HepG2 (cell line): ENCODE measurements around the gene TCFL5. TPM values are rescaled to one million over a fixed set of nuclear protein-coding genes. Genes with fewer than 3 reads are reported as not detected.

Source experiments
- ISL2 ChIP-seq: sonication (generic); formaldehyde crosslinking; IDR thresholded peaks from 2 replicates; pipeline ENCODE4 v1.5.0; 2020; ENCODE audit warnings: missing genetic modification reagents
- NR2F1 ChIP-seq, 2 experiments: fragments of 450-650 bp in 1 of 2; formaldehyde crosslinking in 1 of 2; IDR thresholded peaks; 2 replicates each; pipeline versions ENCODE4 v1.5.0 to v1.6.1; 2016 to 2020; ENCODE audit warnings: mild to moderate bottlenecking in 1 of 2, missing compliant biosample characterization in 1 of 2, missing genetic modification reagents in 1 of 2, moderate library complexity in 1 of 2
- PHF21A ChIP-seq: sonication (generic); formaldehyde crosslinking; IDR thresholded peaks from 2 replicates; pipeline ENCODE4 v1.5.0; 2020; ENCODE audit warnings: mild to moderate bottlenecking, missing genetic modification reagents
- TBX2 ChIP-seq: sonication (generic); formaldehyde crosslinking; IDR thresholded peaks from 2 replicates; pipeline ENCODE4 v1.5.0; 2020; ENCODE audit warnings: missing genetic modification reagents, mild to moderate bottlenecking, borderline replicate concordance
- U2AF1 ChIP-seq: fragments of 200-400 bp; formaldehyde crosslinking; optimal IDR thresholded peaks from 2 replicates; pipeline ENCODE3; 2017; ENCODE audit warnings: mild to moderate bottlenecking, low read depth, low read length
- ZNF138 ChIP-seq: sonication (generic); formaldehyde crosslinking; IDR thresholded peaks from 2 replicates; pipeline ENCODE4 v1.5.0; 2020; ENCODE audit warnings: mild to moderate bottlenecking, low read depth, missing genetic modification reagents
- ZNF256 ChIP-seq: sonication (generic); formaldehyde crosslinking; conservative IDR thresholded peaks from 2 replicates; pipeline ENCODE4 v1.4.0; 2020; ENCODE audit warnings: missing genetic modification reagents
- ZNF724P ChIP-seq: sonication (generic); formaldehyde crosslinking; IDR thresholded peaks from 2 replicates; pipeline ENCODE4 v1.8.0; 2022; ENCODE audit warnings: missing genetic modification reagents, borderline replicate concordance
- polyA plus RNA-seq, 8 experiments: library from polyadenylated mRNA; depleted of rRNA in 3 of 8; stranded (reverse) in 7 of 8; unstranded in 1 of 8; fragments of >200 nt; fragmentation: Illumina TruSeq in 4 of 8; extraction: Trizol in 4 of 8; gene quantifications; 2 replicates each; pipeline versions ENCODE4 v1.2.1 to v1.2.3, GENCODE V29; 2011 to 2016; ENCODE audit warnings: low read depth in 4 of 8, missing spikeins in 1 of 8, mixed read lengths in 1 of 8; ENCODE audit not compliant: insufficient read depth in 1 of 8
- total RNA-seq, 5 experiments: library from RNA; depleted of rRNA; stranded (reverse); fragments of >200 nt; fragmentation: Illumina TruSeq; extraction: Trizol; gene quantifications; 2 replicates each; pipeline ENCODE4 v1.2.3, GENCODE V29; 2016; ENCODE audit warnings: low read depth in 1 of 5
- TF ChIP-seq, protein P1 (sequence below), 2 experiments: sonication (generic) in 1 of 2; formaldehyde crosslinking in 1 of 2; IDR thresholded peaks; 2 replicates each; pipeline versions ENCODE4 v1.6.1 to v1.9.0; 2014 to 2022; ENCODE audit warnings: antibody characterized with exemption in 1 of 2, borderline replicate concordance in 1 of 2, inconsistent platforms in 1 of 2, low read depth in 1 of 2, missing genetic modification reagents in 1 of 2
- TF ChIP-seq, protein P2 (sequence below): sonication (generic); formaldehyde crosslinking; IDR thresholded peaks from 2 replicates; pipeline ENCODE4 v1.5.1; 2020; ENCODE audit warnings: missing genetic modification reagents, mild to moderate bottlenecking, borderline replicate concordance
- TF ChIP-seq, protein P3 (sequence below): sonication (generic); formaldehyde crosslinking; IDR thresholded peaks from 2 replicates; pipeline ENCODE4 v1.4.0; 2020; ENCODE audit warnings: missing genetic modification reagents
- TF ChIP-seq, protein P4 (sequence below): sonication (generic); formaldehyde crosslinking; IDR thresholded peaks from 2 replicates; pipeline ENCODE4 v1.5.1; 2020; ENCODE audit warnings: missing genetic modification reagents, mild to moderate bottlenecking, borderline replicate concordance
- TF ChIP-seq, protein P5 (sequence below): sonication (generic); formaldehyde crosslinking; IDR thresholded peaks from 2 replicates; pipeline ENCODE4 v1.9.0; 2021; ENCODE audit warnings: missing genetic modification reagents, mild to moderate bottlenecking, borderline replicate concordance

TCFL5 gene
- total and polyA plus RNA-seq, 2 of the 13 experiments (the other 11 are each of a cell fraction or from before 2014, with no cell fraction given), result 14.8 to 20.0 TPM

DNA sequence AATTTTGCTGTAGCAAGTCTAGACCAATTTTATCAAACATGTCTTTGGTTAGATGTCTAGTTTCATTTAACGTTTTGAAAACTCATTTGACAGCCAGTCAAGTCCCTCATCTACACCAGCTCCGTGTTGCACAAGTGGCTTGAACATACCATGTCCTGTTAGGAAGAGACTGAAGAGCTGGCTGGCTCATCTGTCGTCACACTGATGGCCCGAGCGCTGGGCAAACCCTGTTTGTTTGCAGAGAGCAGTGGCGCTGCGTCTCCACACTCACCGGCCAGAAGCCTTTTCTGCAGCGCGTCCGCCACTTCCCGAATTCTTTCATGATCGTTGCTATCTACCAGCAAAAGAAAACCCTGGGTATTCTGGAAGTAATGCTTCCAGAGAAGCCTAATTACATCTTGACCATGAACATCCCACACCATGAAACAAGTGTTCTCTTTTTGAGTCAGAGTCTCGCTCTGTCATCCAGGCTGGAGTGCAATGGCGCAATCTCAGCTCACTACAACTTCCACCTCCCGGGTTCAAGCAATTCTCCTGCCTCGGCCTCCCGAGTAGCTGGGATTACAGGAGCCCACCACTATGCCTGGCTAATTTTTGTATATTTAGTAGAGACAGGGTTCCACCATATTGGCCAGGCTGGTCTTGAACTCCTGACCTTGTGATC, 10.7 kb upstream of the TCFL5 start (continued):
- TF ChIP-seq, protein P1, sequence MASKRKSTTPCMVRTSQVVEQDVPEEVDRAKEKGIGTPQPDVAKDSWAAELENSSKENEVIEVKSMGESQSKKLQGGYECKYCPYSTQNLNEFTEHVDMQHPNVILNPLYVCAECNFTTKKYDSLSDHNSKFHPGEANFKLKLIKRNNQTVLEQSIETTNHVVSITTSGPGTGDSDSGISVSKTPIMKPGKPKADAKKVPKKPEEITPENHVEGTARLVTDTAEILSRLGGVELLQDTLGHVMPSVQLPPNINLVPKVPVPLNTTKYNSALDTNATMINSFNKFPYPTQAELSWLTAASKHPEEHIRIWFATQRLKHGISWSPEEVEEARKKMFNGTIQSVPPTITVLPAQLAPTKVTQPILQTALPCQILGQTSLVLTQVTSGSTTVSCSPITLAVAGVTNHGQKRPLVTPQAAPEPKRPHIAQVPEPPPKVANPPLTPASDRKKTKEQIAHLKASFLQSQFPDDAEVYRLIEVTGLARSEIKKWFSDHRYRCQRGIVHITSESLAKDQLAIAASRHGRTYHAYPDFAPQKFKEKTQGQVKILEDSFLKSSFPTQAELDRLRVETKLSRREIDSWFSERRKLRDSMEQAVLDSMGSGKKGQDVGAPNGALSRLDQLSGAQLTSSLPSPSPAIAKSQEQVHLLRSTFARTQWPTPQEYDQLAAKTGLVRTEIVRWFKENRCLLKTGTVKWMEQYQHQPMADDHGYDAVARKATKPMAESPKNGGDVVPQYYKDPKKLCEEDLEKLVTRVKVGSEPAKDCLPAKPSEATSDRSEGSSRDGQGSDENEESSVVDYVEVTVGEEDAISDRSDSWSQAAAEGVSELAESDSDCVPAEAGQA (IDR thresholded peaks at IDR 0.05; ENCODE audit: low read depth), result no peak
- TF ChIP-seq, protein P1 (CRISPR knock-in tag; IDR thresholded peaks at IDR 0.05; ENCODE audit: borderline replicate concordance), result no peak
- TF ChIP-seq TBX2 (CRISPR knock-in tag), result 0 out of 2 replicates have a peak, but pooled peaks have one; percentile 4
- TF ChIP-seq NR2F1 (CRISPR knock-in tag; IDR thresholded peaks at IDR 0.05), result no peak
- 0 out of 2 replicates have a peak, but pooled peaks have one; percentile 31 for TF ChIP-seq ZNF724P (CRISPR knock-in tag)
- peak; percentile 56; the same call in 1 of the 2 replicates for TF ChIP-seq PHF21A
- TF ChIP-seq, protein P2, sequence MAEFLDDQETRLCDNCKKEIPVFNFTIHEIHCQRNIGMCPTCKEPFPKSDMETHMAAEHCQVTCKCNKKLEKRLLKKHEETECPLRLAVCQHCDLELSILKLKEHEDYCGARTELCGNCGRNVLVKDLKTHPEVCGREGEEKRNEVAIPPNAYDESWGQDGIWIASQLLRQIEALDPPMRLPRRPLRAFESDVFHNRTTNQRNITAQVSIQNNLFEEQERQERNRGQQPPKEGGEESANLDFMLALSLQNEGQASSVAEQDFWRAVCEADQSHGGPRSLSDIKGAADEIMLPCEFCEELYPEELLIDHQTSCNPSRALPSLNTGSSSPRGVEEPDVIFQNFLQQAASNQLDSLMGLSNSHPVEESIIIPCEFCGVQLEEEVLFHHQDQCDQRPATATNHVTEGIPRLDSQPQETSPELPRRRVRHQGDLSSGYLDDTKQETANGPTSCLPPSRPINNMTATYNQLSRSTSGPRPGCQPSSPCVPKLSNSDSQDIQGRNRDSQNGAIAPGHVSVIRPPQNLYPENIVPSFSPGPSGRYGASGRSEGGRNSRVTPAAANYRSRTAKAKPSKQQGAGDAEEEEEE, result no peak
- TF ChIP-seq, protein P3, sequence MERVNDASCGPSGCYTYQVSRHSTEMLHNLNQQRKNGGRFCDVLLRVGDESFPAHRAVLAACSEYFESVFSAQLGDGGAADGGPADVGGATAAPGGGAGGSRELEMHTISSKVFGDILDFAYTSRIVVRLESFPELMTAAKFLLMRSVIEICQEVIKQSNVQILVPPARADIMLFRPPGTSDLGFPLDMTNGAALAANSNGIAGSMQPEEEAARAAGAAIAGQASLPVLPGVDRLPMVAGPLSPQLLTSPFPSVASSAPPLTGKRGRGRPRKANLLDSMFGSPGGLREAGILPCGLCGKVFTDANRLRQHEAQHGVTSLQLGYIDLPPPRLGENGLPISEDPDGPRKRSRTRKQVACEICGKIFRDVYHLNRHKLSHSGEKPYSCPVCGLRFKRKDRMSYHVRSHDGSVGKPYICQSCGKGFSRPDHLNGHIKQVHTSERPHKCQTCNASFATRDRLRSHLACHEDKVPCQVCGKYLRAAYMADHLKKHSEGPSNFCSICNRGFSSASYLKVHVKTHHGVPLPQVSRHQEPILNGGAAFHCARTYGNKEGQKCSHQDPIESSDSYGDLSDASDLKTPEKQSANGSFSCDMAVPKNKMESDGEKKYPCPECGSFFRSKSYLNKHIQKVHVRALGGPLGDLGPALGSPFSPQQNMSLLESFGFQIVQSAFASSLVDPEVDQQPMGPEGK (CRISPR knock-in tag), result 0 out of 2 replicates have a peak, but pooled peaks have one; percentile 35
- TF ChIP-seq U2AF1, result no peak
- TF ChIP-seq ZNF256 (CRISPR knock-in tag), result no peak
- TF ChIP-seq, protein P4, sequence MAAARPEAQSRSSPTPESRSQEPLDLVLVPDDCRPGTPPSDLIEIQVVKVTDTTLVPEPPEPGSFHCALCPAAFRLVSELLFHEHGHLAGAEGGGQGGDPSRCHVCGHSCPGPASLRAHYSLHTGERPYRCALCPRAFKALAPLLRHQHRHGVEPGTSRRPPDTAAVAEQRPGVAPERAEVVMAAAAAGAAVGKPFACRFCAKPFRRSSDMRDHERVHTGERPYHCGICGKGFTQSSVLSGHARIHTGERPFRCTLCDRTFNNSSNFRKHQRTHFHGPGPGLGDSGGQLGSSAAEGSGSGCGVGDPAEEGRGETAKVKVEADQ (CRISPR knock-in tag), result 0 out of 2 replicates have a peak, but pooled peaks have one; percentile 37
- TF ChIP-seq ISL2 (CRISPR knock-in tag), result no peak
- TF ChIP-seq, protein P5, sequence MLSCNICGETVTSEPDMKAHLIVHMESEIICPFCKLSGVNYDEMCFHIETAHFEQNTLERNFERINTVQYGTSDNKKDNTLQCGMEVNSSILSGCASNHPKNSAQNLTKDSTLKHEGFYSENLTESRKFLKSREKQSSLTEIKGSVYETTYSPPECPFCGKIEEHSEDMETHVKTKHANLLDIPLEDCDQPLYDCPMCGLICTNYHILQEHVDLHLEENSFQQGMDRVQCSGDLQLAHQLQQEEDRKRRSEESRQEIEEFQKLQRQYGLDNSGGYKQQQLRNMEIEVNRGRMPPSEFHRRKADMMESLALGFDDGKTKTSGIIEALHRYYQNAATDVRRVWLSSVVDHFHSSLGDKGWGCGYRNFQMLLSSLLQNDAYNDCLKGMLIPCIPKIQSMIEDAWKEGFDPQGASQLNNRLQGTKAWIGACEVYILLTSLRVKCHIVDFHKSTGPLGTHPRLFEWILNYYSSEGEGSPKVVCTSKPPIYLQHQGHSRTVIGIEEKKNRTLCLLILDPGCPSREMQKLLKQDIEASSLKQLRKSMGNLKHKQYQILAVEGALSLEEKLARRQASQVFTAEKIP (CRISPR knock-in tag), result no peak
- no peak for TF ChIP-seq ZNF138 (CRISPR knock-in tag)
